GM18520 (cell line): ENCODE measurements around the gene ADH1B.
A peak's percentile ranks its signal among the peaks of the same experiment; 100 is the strongest.
"Not testable (repeated sequence)": the region's sequence is repeated elsewhere in the genome, so short reads cannot be mapped to it uniquely, and the experiment has no call there.

Experiments
- ATAC-seq: cut with Tn5 transposase; IDR thresholded peaks from one replicate; pipeline ENCODE4 v1.9.1; 2021; ENCODE audit not compliant: unreplicated experiment

The ADH1B gene

DNA sequence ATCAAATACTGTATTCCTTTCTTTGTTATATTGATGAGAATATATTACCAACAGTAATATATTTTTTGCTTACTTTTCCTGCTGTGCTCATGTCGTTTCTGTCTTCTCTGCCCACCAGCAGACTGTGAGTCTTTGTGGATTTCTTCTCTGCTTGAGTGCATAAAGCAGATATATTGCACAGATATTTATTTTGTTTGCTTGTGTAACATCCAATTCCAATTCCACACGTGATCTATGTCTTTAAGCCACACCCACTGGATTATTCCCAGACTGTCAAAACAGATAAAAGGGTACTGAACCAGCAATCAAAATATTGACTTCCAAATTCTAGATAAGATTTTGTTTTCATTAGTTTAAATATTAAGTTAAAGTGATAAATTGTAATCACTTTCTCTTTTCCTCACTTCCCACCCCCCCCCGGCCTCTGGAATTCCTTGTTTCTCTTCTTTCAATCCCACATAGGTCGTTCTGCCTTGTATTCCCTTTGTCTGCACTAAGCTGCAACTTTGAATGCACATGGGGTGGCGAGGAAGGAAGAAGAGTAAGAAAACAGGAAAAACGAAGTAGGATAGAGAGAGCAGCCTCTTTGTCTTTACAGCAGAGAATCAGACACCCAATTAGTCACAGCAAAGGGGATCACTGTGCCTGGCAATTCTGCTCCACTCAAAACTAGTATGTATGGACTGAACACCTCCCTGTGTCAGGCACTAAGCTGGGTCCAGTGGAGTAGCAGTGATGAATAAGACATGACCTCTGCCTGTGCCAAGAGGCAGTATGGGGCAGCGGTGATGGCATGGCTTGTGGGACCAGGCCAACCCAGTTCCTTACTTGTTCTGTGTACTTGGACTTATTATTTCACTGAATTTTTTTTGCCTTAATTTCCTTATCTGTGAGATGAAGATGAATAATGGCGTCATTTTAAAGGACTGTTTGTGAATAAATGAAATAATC is at the start of gene ADH1B:
Gene ADH1B, minus strand, starts transcription at position 161 of the 951 bp plus-strand sequence. Its CDS starts 70 bp downstream, at position 91.
- ATAC-seq, result no peak

DNA sequence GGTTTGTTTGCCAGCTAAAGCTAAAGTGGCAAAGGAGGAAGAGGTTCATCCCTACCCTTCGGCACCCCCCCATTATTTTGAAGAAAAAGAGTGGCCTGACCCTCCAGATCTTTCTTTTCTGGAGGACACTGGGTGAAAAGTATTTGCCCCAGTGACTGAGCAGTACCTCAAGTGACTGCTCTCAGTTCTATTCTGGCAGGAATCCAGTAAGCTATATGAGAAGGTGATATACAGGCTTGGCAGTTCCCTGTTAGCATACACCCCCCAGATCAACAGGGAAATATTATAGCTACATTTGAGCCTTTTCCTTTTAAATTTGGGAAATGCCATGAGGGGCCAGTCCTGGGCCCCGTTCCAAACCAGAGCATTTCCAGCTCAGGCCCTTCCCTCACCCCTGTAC is 46.6 kb upstream of the ADH1B start:
- ATAC-seq, result not testable (repeated sequence)

DNA sequence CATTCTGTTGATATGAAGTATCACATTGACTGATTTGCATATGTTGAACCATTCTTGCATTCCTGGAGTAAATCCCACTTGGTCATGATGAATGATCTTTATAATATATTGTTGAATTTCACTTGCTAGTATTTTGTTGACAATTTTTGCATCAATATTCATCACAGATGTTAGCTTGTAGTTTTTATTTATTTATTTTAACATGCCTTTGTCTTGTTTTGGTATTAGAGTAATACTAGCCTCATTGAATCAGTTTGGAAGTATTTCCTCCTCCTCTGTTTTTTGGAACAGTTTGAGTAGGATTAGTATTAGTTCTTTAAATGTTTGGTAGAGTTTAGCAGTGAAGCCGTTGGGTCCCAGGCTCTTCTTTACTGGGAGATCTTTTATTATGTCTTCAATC is 45.3 kb upstream of the ADH1B start:
- ATAC-seq, result no peak

DNA sequence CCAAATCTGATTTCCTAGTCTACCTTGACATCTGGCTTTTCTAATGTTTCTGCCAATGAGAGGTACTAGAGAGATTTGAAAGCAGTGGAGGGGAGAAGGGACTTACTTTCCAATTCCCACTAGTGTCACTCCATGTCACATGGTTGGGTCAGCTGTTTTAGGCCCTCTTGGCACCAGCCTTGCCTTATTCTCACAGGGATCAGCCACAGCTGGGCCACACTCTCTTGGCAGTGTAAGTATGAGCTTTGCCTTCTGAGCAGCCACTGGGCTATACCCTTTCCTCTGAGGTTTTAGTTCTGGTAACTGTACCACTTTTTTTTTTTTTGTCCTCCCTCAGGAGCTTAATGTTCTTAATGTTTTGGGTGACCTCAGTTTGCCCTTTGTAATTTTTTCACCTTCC is 41.6 kb upstream of the ADH1B start:
- no peak for ATAC-seq

DNA sequence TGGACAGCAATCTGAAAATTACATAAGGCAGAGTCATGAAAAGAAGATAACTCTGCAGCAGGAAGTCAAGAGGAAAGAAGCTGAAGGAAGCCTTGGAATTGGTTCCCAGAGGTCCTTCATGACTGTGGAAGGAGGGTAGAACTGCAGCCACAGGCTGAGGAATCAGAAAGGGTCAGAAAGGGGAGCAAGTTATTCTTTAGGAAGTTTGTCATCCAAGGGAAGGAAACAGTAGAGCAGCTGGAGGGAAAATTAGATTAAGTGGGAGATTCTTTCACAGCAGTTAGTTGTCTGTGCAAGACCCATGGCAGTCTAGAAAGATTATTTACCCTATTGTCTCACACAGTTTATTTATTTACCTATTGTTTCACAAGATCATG is 40.7 kb upstream of the ADH1B start:
- no peak for ATAC-seq

DNA sequence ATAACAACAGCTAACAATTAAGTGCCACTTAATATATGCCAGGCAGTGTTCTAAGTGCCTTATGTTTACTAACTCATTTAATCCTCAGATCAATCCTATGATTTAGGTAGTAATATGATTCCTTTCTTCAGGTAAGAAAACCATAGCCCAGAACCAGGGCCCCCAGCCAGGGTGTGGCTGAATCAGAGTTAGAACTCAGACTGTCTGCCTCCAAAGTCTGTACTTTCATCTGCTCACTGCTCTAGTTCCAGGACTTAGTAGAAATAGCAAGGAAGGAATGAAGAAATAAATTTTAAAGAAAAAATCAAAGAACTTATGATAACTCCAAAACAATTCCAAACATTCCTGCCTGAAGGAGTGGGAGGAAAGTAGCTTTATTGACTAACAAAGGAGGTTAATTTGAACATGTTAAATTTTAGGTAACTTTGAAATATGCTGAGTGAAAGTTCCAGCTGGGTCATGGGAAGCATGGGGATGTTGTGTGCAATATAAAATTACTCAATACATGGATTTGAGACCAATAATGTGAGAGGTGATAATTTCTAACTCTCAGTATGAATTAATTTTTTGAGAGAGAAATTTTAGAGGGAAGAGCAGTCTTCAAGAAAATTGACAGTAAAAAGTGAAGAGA is 40.2 kb upstream of the ADH1B start:
- no peak for ATAC-seq

DNA sequence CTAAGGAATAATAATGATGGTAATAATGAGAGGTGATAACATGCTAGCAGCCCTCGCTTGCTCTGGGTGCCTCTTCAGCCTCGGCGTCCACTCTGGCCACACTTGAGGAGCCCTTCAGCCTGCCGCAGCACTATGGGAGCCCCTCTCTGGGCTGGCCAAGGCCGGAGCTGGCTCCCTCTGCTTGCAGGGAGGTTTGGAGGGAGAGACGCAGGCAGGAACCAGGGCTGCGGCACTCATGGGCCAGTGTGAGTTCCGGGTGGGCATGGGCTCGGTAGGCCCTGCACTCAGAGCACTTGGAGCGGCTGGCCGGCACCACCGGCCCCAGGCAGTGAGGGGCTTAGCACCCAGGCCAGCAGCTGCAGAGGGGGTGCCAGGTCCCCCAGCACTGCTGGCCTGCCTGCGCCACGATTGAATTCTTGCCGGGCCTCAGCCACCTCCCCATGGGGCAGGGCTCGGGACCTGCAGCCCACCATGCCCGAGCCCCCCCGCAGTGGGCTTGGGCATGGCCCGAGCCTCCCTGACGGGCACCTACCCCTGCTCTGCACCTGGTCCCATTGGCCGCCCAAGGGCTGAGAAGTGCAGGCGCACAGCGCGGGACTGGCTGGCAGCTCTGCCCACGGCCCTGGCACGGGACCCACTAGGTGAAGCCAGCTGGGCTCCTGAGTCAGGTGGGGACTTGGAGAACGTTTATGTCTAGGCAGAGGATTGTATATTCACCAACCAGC is 38.4 kb upstream of the ADH1B start:
- no peak for ATAC-seq

DNA sequence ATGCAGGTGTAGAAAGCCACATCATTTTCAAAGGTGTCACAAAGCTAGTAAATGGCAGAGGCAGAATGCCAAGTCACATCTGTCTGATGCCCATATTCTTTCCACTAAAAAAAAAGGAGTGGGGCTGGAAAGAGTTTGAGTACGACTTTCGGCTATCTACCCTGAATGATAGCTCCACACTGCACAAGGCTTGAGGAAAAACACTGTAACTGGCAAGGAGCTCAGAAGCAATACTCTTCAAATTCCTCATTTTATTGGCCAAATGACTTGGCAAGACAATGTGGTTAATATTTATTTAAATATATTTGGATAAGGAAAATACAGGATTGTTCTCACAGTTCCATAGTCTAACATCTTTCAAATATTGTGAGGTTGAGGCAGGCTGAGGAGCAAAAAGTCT is 36.7 kb upstream of the ADH1B start:
- ATAC-seq, result no peak

DNA sequence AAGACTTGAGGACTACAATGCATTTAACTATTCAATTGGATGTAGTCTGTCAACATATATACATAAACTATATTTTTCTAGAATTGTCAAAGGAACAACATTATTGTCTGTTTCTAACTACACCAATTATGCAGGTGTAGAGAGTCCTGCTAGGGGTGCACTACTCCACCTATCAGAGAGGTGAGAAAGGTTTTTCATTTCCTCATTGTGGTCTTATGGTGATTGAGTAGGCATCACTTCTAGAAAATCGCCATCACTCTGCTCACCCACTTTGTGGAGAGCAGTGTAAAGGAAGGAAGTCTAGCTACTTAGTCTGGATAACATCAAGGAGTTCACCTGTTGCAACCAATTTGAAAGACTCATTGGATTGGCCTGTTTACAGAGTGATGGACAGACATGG is 35.8 kb upstream of the ADH1B start:
- ATAC-seq, result peak; percentile 95

DNA sequence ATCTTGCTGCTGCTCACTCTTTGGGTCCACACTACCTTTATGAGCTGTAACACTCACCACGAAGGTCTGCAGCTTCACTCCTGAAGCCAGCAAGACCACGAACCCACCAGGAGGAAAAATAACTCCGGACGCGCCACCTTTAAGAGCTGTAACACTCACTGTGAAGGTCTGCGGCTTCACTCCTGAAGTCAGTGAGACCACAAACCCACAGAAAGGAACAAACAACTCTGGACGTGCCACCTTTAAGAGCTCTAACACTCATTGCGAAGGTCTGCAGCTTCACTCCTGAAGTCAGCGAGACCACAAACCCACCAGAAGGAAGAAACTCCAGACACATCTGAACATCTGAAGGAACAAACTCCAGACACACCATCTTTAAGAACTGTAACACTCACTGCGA is 34.9 kb upstream of the ADH1B start:
- ATAC-seq, result not testable (repeated sequence)

DNA sequence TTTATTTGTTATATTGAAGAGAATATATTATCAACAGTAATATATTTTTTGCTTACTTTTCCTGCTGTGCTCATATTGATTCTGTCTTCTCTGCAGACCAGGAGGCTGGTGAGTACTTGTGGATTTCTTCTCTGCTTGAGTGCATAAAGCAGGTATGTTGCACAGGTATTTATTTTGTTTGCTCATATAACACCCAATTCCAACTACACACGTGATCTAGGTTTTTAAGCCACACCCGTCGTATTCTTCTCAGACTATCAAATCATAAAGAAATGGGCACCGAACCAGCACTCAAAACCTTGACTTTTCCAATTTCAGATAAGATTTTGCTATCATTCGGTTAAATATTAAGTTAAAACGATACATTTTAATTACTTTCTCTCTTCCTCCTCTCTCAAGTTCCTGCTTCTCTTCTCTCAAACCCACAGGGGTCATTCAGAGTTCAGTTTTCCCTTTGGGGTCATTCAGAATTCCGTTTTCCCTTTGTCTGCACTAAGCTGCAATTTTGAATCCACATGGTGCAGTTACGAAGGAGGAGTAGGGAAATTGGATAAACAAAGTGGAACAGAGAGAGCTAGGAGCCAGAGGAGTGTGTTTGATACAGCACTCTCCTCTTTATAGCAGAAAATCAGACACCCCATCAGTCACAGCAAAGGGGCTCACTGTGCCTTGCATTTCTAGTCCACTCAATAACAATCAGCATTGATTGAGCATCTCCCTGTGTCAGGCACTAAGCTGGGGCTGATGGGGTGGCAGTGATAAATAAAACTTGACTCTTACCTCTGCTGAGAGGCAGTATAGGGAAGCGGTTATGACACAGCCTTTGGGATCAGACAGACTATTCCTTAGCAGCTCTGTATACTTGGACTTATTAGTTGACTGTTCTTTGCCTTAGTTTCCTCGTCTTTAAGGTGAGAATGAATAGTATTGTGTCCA is 31.7 kb upstream of the ADH1B start, which contains the start of gene ADH1C:
Gene ADH1C, minus strand, starts transcription at position 145 of the 936 bp plus-strand sequence. Its CDS starts 71 bp downstream, at position 74.
- no peak for ATAC-seq

DNA sequence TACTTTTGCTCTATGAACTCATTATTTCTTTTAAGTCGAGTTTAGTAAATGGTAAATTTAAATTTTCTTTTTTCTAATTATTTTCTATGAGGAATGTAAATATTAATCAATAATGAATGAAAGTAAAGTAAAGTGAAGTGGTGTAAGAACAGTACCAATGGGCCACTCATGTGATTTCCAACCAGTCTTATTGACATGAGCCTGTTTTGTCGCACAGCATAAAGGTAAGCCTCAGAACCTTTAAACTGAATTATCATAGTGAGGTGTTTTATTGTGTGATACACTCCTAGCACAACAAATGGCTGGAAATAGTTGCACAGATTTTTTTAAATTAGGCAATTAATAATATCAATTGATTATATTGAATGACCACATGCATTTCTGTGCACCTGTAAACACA is 30.3 kb upstream of the ADH1B start:
- no peak for ATAC-seq

DNA sequence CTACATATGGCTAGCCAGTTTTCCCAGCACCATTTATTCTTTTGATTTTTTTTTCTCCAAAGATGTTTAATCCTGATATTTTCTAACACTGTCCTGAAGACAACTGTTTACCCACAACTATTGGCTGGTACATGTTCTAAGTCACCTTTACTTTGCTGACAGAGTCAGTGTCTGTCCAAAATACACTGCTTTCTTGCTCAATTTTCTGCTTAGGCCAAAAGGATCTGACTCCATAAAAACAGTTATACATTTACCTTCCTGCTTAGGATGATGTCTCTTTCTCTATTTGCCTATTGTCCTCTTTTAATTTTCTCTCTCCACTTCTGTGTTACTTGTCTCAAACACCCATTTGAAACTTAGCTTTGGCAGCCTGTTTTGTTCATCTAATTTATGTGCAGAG is 28.1 kb upstream of the ADH1B start:
- ATAC-seq, result no peak

DNA sequence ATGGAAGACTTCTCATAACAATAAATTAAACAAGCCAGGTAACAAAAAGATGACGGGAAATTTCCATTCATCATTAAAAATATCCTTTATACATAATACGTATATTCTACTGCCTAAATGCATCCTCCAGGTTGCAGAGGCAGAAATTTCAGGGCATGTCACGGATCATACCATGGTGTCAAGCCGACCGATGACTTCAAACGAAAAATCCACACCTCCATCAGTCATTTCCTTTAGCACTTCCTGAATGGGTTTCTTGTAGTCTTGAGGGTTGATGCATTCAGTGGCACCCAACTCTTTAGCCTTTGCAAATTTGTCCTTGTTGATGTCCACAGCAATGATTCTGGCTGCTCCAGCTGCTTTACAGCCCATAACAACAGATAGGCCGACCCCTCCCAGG is 21.4 kb upstream of the ADH1B start:
- not testable (repeated sequence) for ATAC-seq

DNA sequence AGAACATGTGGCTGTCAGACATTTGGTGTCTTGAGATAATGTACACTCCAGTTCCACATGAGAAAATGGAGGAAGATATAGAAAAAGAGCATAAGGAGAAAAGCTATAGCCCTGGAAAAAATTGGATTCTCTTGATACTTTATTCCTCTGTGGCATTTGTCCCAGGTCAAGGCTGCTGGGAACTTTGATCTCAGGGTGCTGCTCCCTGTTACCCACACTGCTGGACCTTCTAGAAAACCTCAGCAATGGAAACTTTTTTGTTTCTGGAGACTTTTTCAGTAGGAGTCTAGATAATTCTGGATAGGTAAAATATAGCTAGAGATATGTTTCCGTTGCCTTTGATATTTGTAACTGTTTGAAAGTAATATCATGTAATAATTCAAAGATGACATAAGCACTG is 20.2 kb upstream of the ADH1B start:
- no peak for ATAC-seq

DNA sequence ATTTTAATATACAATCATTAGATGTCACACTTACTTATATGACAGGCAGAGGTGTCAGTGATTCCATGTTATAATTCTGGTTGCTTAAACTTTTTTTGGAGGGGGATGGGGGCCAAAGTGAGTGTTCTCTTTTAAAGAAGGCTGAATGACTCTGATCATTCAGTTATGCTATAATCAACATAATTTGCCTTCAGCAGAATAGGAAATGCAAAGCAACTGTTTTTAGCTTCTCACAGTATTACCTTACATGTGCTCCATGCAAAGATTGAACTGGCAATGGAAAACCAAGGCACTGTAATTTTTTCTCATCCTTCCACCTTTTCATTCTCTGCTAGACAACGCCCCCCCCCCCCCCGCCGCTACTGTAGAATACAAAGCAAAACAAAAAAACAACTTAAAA is 18.0 kb upstream of the ADH1B start:
- no peak for ATAC-seq

DNA sequence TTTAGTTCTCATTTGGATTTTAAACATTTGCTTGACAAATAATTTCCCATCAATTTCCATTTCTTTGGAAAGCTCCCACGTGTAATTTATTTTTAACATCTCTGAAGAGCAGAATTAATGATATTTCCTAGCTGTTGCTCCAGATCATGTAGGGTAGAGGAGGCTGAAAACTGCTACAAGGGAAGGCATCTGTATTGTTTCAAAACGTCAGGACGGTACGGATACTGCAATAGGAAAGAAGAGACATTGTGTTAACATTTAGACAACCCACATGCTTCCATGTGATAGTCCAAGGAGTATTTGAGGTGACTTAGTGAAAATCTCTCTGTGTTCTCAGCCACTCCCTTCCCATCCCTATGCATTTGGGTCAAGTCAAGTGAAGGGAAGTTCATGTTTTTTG is 15.4 kb upstream of the ADH1B start:
- ATAC-seq, result no peak

DNA sequence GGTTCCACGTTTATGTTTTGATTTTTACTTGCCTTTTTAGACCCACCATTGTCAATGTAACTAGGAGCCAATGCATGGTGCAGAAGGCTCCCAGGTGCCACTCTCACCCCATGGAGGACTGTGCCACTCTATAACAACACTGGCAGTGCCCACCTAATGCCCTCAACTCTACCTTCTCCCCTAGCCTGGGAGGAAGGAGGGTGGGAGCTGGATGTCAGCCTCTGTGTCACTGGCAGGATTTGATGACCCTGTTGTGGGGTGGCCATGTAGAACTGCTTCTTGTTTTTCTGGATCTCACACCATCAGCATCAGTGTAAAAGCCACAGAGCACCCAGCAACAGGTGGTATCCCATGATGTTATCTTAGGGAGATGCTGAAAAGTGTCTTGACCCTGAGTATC is 13.7 kb upstream of the ADH1B start:
- no peak for ATAC-seq

DNA sequence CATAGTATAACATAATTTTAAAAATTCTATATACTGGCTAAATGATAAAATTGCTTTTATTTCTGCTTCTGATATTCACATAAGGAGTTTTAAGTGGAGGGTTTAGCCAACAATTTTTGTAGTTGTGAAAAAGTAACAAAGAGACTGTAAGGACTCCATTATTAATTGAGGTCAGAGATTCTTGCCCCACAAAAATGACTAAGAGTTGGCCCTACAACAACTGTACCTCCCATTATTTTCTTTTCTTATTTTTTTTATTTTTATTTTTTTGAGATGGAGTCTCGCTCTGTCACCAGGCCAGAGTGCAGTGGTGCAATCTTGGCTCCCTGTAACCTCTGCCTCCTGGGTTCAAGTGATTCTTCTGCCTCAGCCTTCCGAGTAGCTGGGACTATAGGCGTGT is 9.4 kb upstream of the ADH1B start:
- no peak for ATAC-seq

DNA sequence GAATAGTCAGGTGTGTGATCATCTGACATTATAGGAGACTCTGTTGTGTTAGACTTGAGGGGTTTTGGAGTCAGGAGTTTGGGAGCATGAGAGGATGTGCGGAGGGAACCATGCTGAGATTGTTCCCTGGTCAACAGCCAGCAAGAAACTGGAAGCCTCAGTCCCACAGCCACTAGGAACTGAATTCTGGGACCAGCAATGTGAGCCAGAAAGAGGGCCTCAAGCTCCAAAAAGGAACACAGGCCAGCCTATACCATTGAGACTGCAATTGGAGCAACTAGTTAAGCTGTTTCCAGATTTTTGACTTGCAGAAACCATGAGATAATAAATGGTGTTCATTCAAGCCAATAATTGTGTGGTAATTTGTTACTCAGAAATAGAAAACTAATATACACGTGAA is 8.7 kb upstream of the ADH1B start:
- no peak for ATAC-seq

DNA sequence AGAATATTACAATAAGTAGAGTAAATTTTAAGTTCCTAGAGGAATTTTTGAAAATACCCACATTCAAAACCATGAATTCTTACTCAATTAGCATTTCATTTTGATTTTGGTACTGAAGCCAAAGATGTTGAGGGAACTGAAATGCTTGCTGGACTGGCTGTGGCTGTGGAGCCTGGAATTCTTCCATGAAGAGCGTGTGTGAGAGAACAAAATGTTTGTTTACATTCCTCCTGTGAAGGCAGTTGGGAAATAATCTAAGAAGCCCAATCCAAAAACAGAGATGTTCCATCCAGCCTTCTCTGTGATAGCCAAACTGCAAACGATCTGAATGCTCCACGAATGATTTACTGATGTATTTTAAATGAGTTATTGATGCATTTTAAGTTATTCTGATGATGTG is 3.8 kb upstream of the ADH1B start:
- no peak for ATAC-seq
